NT2/D1 (cell line): Measurements from ENCODE around the gene ZNF749.

Experiments used
- DNase-seq: peaks from one replicate; pipeline ENCODE4 v3.0.0-alpha.2; 2011; ENCODE audit warnings: low read depth, low spot score
- H3K27me3 ChIP-seq: 2 replicates; pipeline ENCODE4 v1.6.0; 2011; ENCODE audit warnings: mild to moderate bottlenecking; ENCODE audit not compliant: insufficient read length, insufficient read depth
- H3K36me3 ChIP-seq: 2 replicates; pipeline ENCODE4 v1.6.1; 2011; ENCODE audit warnings: mild to moderate bottlenecking, low read length, mixed read lengths; ENCODE audit not compliant: insufficient read depth, insufficient read length
- H3K4me1 ChIP-seq: 2 replicates; pipeline ENCODE4 v1.5.1; 2011; ENCODE audit not compliant: insufficient read depth, insufficient read length
- H3K4me3 ChIP-seq: 2 replicates; pipeline ENCODE4 v1.5.1; 2011; ENCODE audit warnings: low read depth; ENCODE audit not compliant: insufficient read length
- H3K9ac ChIP-seq: 2 replicates; pipeline ENCODE4 v1.6.0; 2011; ENCODE audit warnings: low read depth; ENCODE audit not compliant: insufficient read length
- H3K9me3 ChIP-seq: 2 replicates; pipeline ENCODE4 v1.5.1; 2011; ENCODE audit warnings: mild to moderate bottlenecking, low read length; ENCODE audit not compliant: insufficient read depth
- SUZ12 ChIP-seq: IDR thresholded peaks from 2 replicates; pipeline ENCODE4 v1.6.1; 2011; ENCODE audit not compliant: insufficient read length, insufficient read depth; ENCODE audit errors: extremely low read depth
- YY1 ChIP-seq: IDR thresholded peaks from 2 replicates; pipeline ENCODE4 v1.6.1; 2011; ENCODE audit not compliant: insufficient read length, insufficient read depth
- ZNF274 ChIP-seq: IDR thresholded peaks from 2 replicates; pipeline ENCODE4 v1.6.1; 2011; ENCODE audit warnings: mild to moderate bottlenecking, low read depth, low read length

Gene ZNF749

GRCh38 chr19:57435062-57435978 is at the start of gene ZNF749:
Gene ZNF749 (plus strand): TSS chr19:57435325. CDS start chr19:57435579, 254 bp downstream.
- TF ChIP-seq YY1 (peak; percentile 59), SUZ12 (no peak)

GRCh38 chr19:57389194-57389729 is 45.9 kb upstream of the ZNF749 start:
- Histone ChIP-seq H3K27me3 (no peaks in the 10 kb centered on the region), H3K36me3 (peaks cover 10% of the 10 kb centered on the region), H3K9me3 (no peaks in the 10 kb centered on the region), H3K4me1 (no peaks in the 10 kb centered on the region), H3K9ac (peak overlapping the region; percentile 21), H3K4me3 (peak overlapping the region; percentile 26)
- TF ChIP-seq ZNF274 = no peak
- no peak for TF ChIP-seq SUZ12
- no peak for TF ChIP-seq YY1
- no peak for DNase-seq

More at GRCh38 chr19:57435062-57435978, at the start of gene ZNF749:
- H3K9ac ChIP-seq = peak within 1 kb of the TSS; percentile 89
- no peaks in the 10 kb centered on the region for H3K9me3 ChIP-seq
- no peaks in the 10 kb centered on the region for H3K4me1 ChIP-seq
- no peaks in the 10 kb centered on the region for H3K27me3 ChIP-seq
- peak within 1 kb of the TSS; percentile 65 for H3K4me3 ChIP-seq
- peak; percentile 95 for DNase-seq
- H3K36me3 ChIP-seq = peaks cover 32% of the 10 kb centered on the region

- TF ChIP-seq SUZ12 (no peak), YY1 (no peak), ZNF274 (no peak)
- no peaks in the 10 kb centered on the region for H3K4me1 ChIP-seq
- peak within 1 kb of the TSS; percentile 79 for H3K9ac ChIP-seq
- peak within 1 kb of the TSS; percentile 66 for H3K4me3 ChIP-seq
- H3K9me3 ChIP-seq = no peaks in the 10 kb centered on the region
- peak; percentile 97 for DNase-seq
- no peaks in the 10 kb centered on the region for H3K27me3 ChIP-seq
- peaks cover 14% of the 10 kb centered on the region for H3K36me3 ChIP-seq
Observed at GRCh38 chr19:57389730-57390598, 45.2 kb upstream of the ZNF749 start, which contains the start of gene ZNF548. Gene ZNF548 (plus strand): TSS chr19:57389854. CDS start chr19:57390100, 246 bp downstream.

GRCh38 chr19:57395710-57396109 is 39.4 kb upstream of the ZNF749 start:
- no peaks in the 10 kb centered on the region for H3K27me3 ChIP-seq
- H3K9me3 ChIP-seq = no peaks in the 10 kb centered on the region
- TF ChIP-seq ZNF274 (no peak), YY1 (no peak), SUZ12 (no peak)
- H3K4me3 ChIP-seq = no peak overlapping the region
- H3K36me3 ChIP-seq = peaks cover 44% of the 10 kb centered on the region
- DNase-seq = no peak
- no peak overlapping the region for H3K9ac ChIP-seq
- no peaks in the 10 kb centered on the region for H3K4me1 ChIP-seq

- no peak for TF ChIP-seq ZNF274
- TF ChIP-seq YY1 = no peak
- no peak for TF ChIP-seq SUZ12
- Histone ChIP-seq H3K9ac (no peak overlapping the region), H3K9me3 (peaks cover 11% of the 10 kb centered on the region; the same call in 1 of the 2 replicates), H3K36me3 (peaks cover 38% of the 10 kb centered on the region), H3K27me3 (no peaks in the 10 kb centered on the region), H3K4me3 (no peak overlapping the region), H3K4me1 (no peaks in the 10 kb centered on the region)
- no peak for DNase-seq
Observed at GRCh38 chr19:57398868-57399267, 36.3 kb upstream of the ZNF749 start.

GRCh38 chr19:57403737-57404563 is 31.2 kb upstream of the ZNF749 start:
- no peak for TF ChIP-seq YY1
- no peak for TF ChIP-seq SUZ12
- TF ChIP-seq ZNF274 = no peak
- no peak for DNase-seq
- no peak overlapping the region for H3K9ac ChIP-seq
- peaks cover 11% of the 10 kb centered on the region; the same call in 1 of the 2 replicates for H3K9me3 ChIP-seq
- no peaks in the 10 kb centered on the region for H3K27me3 ChIP-seq
- H3K36me3 ChIP-seq = peaks cover 9% of the 10 kb centered on the region
- no peaks in the 10 kb centered on the region for H3K4me1 ChIP-seq
- H3K4me3 ChIP-seq = no peak overlapping the region
